Activated CD4-positive, alpha-beta T cell treated with anti-CD3 and anti-CD28 coated beads, Interleukin-2, amount 50 U/mL, for 24 hours (primary cell): ENCODE data around the gene PITPNC1.
"Not testable (repeated sequence)": the region's sequence is repeated elsewhere in the genome, so short reads cannot be mapped to it uniquely, and the experiment has no call there.

Source experiments
- DNase-seq, 2 donors: peaks; one replicate each; pipeline ENCODE4 v3.0.0-alpha.2; 2020; ENCODE audit warnings: low read depth in 1 of 2, low spot score in 1 of 2

PITPNC1 gene

DNA sequence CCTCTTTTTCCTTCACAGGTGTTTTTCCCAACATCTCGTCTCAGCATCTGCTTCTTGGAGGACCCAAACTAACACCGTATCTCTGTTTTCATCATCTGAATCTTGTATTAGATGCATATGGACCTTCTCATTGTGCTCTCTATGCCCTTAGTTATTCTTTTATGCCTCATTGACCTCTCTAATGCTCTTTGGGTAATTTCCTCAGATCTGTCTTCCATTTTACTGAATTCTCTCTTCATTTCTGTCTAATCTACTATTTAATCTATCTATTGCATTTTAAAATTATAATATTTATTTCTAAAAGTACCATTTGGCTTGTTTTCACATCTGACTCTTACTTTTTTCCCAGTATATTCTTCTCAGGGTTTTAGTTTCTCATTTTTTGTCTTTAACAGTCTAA, 81.1 kb downstream of the PITPNC1 start:
- DNase-seq: no peak

DNA sequence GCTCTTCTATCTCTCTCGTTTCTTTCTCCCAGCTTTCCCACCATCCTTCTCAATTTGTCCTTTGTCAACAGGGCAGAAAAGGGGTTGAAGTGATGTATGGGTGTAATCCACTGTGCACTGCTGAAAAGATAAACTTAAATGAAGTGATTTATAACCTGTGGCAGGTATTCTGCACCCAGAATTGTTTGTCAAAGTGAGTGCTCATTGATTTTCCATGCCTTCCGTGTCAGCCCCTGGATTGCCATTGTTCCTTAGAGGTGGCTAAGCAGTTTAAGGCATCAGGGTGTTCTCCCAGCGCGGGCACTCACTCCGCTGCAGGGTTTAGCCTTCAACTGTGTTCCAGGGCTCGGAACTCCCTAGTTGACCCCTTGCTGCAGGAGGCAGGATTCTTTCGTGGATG, 82.9 kb downstream of the PITPNC1 start:
- DNase-seq: no peak

DNA sequence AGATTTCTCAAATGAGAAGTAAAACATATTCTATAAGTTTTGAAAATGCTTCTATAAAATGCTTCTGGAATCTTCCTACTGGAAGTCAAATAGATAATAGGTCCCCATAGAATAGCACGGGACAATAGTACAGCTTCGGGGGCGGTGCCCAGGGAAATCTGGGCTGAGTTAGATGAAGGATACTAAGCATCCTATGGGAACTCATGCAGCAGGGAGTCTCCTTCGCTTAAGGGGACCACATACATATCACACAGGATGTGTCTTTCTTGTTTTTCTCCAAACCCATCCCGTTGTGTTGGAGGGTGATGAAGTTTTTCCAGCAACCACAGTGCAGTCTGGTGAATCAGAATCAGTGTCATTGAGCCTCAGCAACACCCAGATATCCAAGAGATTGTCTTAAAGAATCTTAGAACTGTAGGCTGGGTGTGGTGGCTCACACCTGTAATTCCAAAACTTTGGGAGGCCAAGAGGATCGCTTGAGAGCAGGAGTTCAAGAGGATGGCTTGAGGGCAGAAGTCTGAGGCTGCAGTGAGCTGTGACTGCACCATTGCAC, 84.2 kb downstream of the PITPNC1 start:
- DNase-seq: peak in 1 of 2 donors; percentile 38

DNA sequence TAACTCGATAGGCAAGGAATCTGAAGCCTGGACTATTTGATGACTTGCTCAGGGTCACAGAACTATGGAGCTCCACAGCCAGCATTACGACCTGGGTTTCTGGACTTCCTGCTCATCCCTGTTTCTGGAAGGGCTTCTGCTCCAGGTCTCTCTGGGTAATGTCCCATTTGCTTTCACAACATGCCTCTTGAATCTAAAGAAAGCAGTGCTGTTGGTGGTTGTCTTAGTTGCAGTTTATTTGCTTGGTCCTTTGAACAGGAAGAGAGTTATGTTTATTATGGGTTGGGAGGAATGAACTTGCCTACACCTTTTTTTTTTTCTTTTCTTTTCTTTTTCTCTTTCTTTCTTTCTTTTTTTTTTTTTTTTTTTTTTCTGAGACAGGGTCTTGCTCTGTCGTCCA, 84.8 kb downstream of the PITPNC1 start:
- DNase-seq: no peak

GRCh38 chr17:67466251-67466796, 89.2 kb downstream of the PITPNC1 start:
- DNase-seq: no peak

DNA sequence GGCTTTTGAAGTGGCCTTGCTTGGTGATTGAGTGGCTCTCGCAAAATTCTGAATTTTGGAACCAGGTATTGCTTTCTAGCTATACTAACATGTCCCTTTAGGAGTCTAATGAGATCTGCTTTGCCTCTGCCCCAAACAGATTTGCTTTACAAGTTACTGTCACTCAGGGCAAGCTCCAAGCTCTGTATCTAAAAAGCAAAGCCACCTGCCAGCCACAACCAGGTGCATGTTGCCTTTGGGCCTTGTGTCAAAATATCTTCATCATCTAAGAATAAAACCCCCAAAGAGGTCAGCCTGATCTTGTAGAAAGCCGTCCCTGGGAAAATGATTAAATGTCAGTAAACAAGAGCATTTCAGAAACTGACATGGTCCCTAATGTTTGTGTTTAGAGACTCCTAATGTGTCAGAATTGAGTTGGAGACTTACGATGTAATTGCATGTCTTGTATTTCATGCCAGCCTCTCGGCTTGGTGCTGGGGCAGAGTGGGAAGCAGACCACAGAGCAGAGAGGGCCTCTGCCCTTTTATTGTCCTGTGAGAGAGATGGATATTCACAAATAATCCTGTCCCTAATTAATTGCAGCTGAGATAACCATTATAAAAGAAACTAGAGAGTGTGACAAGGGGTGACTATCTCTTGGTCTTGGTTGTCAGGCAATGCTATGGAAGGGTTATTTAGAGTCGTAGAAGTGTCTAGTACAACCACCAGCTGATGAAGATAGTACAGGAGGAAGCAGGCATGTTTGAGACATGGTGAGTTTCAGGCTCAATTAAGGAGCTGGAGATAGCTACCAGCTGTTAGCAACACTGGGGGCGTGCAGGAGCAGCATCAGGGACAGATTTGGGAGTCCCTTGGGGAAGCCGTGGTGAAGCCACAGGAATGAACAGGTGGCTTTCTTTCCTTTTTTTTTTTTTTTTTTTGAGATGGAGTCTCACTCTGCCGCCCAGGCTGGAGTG, 90.7 kb downstream of the PITPNC1 start:
- DNase-seq: no peak

- DNase-seq: no peak
Observed at GRCh38 chr17:67469208-67469980, 92.3 kb downstream of the PITPNC1 start.

GRCh38 chr17:67470163-67470562, 93.1 kb downstream of the PITPNC1 start:
- DNase-seq: no peak

DNA sequence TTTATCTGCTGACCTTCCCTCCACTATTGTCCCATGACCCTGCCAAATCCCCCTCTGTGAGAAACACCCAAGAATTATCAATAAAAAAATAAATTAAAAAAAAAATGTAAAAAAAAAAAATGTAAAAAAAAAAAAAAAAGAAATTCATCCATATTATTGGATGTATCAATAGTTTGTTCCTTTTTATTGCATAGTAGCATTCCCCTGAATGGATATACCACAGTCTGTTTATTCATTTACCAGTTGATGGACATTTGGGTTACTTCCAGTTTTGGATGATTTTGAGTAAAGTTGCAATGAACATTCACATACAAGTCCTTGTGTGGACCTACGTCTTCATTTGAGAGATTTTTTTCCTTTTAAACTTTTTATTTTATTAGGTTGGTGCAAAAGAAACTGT, 94.0 kb downstream of the PITPNC1 start:
- DNase-seq: no peak

DNA sequence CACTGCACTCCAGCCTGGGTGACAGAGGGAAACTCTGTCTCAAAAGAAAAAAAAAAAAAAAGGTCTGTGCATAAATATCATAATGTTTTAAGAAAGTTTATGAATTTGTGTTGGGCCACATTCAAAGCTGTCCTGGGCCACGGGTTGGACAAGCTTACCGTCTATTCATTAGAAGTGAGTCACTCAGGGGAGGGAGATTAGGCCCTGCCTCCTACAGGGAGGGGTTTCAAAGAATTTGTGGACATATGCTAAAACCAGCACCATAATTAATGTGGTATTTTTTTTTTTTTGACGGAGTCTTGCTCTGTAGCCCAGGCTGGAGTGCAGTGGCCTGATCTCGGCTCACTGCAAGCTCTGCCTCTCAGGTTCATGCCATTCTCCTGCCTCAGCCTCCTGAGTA, 95.5 kb downstream of the PITPNC1 start:
- not testable (repeated sequence) for DNase-seq

DNA sequence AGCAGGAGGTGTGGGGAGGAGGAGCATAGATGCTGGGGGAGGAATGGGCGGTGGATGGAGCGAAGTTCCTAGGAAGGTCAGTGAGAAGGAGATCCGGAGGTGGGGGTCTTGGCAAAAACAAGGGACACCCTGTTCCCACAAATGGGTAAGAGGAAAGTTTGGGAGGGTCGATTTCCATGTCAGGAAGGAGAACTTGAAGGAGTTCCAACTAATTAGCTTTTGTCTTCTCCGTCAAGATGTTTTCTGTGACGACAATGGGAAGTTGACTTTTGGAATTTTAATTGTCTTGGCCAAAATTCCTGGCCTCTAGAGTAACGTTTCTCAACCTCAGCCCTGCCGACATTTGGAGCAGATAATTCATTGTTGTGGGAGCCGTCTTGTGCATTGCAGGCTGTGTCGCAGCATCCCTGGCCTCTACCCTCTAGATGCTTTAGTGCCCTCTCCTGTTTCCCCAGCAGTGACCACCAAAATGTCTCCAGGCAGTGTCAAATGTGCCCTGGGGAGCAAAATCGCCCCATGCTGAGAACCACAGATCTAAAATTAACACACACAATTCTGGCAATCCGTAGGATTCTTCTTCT, 97.1 kb downstream of the PITPNC1 start:
- no peak for DNase-seq

GRCh38 chr17:67475161-67475937, 98.3 kb downstream of the PITPNC1 start:
- DNase-seq: peak; percentile 62 to 81

DNA sequence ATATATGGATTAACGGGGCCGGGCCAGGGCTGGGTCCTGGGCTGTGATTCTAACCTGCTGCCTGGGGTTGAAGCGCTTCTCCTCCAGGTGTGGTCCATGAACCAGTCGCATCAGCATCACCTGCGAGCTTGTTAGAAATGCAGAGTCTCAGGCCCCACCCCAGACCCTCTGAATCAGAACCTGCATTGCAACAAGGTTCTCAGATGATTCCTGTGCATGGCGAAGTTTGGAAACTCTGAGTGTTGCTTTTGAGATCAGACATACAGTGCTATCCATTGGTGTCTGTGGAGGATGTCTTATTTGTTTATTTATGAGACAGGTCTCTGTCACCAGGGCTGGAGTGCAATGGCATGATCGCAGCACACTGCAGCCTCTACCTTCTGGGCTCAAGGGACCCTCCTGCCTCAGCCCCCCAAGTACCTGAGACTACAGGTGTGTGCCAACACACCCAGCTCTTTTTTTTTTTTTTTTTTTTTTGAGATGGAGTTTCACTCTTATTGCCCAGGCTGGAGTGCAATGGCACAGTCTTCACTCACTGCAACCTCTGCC, 99.8 kb downstream of the PITPNC1 start:
- no peak for DNase-seq

GRCh38 chr17:67477687-67478086, 100.6 kb downstream of the PITPNC1 start:
- DNase-seq: peak; percentile 22 to 49

DNA sequence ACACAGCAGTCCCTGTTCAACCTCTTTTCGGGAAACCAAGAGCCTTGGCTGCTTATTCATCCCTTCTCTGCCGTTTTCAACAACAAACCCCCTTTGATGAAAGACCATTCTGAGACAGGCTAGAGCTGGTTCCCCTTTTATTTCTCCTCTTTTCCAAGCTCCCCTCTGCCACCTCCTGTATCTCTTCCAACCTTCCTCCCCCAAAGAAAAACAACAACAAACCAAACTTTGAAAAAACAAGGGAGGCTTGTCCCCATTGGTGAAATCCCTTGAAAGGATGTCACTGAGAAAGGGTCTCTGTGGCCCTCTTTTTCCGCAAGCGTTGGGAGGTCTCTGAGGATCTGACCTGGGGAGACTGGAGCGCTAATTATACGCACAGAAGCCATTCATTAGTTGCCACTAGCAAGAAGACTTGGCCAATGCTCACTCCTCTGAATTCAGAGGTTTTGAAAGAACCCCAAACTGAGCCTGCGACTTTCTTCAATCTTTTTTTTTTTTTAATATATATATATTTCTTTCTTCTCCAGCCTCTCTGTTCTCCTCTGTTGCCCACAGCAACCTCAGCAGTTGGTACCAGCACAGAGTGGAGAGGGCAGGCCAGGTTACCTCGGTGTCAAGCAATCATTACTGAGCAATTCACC, 101.4 kb downstream of the PITPNC1 start:
- DNase-seq: no peak

- no peak for DNase-seq
Observed at GRCh38 chr17:67479148-67479547, 102.1 kb downstream of the PITPNC1 start.

- DNase-seq: not testable (repeated sequence)
Observed at GRCh38 chr17:67480959-67481358, 103.9 kb downstream of the PITPNC1 start.

DNA sequence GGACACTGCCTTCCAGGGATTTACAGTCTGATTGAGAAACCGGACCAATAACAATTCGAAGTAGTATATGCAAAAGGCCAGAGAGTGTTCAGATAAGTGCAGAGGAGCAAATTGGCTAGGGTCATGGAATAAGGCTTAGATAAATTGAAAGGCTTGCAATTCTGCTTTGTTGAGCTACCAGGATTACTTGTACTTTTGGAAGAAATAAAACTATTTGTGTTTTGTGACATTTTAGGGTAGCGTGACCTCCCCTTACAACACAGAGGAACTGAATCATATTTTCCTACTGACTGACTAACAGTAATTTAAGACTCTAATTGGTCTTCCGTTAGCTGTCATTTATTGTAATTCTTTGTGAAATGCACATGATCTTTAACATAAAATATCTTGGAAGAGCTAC, 104.7 kb downstream of the PITPNC1 start:
- DNase-seq: no peak

DNA sequence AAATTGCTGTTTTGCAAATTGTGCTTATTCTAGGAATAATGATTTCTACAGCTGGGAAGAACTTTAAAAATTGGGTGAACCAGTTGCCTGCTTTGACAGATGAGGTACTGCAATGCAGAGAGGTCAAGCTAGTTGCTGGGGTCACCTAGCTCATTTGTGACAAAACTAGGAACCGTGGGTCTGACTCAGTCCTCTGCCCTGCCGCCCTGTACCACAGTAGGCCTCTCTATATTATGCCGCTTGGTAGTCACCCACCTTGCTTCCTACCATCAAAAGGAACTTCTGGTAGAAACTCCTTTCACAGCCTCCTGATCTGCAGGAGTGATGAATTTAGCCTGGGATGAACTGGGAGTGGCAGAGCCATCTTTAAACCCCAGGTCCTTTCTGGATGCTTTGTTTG, 105.7 kb downstream of the PITPNC1 start:
- DNase-seq: no peak

GRCh38 chr17:67484261-67484660, 107.2 kb downstream of the PITPNC1 start:
- DNase-seq: no peak
